Measurements from ENCODE around the gene HNF1B. TPM values are rescaled to one million over a fixed set of nuclear protein-coding genes. Genes with fewer than 3 reads are reported as not detected.

HNF1B gene, protein sequence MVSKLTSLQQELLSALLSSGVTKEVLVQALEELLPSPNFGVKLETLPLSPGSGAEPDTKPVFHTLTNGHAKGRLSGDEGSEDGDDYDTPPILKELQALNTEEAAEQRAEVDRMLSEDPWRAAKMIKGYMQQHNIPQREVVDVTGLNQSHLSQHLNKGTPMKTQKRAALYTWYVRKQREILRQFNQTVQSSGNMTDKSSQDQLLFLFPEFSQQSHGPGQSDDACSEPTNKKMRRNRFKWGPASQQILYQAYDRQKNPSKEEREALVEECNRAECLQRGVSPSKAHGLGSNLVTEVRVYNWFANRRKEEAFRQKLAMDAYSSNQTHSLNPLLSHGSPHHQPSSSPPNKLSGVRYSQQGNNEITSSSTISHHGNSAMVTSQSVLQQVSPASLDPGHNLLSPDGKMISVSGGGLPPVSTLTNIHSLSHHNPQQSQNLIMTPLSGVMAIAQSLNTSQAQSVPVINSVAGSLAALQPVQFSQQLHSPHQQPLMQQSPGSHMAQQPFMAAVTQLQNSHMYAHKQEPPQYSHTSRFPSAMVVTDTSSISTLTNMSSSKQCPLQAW
- total RNA-seq (2014; rRNA removed; shearing (Covaris generic); ENCODE audit: low replicate concordance), result not detected in 2 replicates

GRCh38 chr17:37744961-37745800 is at the start of gene HNF1B:
Gene HNF1B, minus strand, starts transcription at chr17:37745059. Its CDS starts 175 bp downstream, at chr17:37744884.
- no peaks in the 10 kb centered on the region for H3K9me3 ChIP-seq (ENCODE audit: low read length)
- H3K27me3 ChIP-seq (ENCODE audit: low read length), result no peaks in the 10 kb centered on the region

GRCh38 chr17:37792787-37793186 is 47.9 kb upstream of the HNF1B start:
- H3K9me3 ChIP-seq (ENCODE audit: low read length), result no peaks in the 10 kb centered on the region
- DNase-seq, result peak; percentile 24
- H3K4me3 ChIP-seq (ENCODE audit: low read length), result no peak overlapping the region

More at GRCh38 chr17:37744961-37745800, at the start of gene HNF1B:
- peak within 1 kb of the TSS; percentile 54; the same call in 1 of the 2 replicates for H2AFZ ChIP-seq (ENCODE audit: low read length)
- peak within 1 kb of the TSS; percentile 21 for H3K9ac ChIP-seq (ENCODE audit: low read length)
- peak within 1 kb of the TSS; percentile 45 for H3K4me3 ChIP-seq (ENCODE audit: low read length)
- H3K27ac ChIP-seq (ENCODE audit: low read length), result no peak within 1 kb of the TSS
- peak; percentile 55 for DNase-seq
- H3K36me3 ChIP-seq (ENCODE audit: insufficient read depth, low read length), result no peaks in the 10 kb centered on the region
- no peaks in the 10 kb centered on the region for H3K9me2 ChIP-seq (replicated peaks; ENCODE audit: insufficient read depth, low read length)
- no peaks in the 10 kb centered on the region for H3K79me2 ChIP-seq (ENCODE audit: low read length)
- H3K4me1 ChIP-seq (ENCODE audit: low read length), result peaks cover 14% of the 10 kb centered on the region
- no peaks in the 10 kb centered on the region for H4K20me1 ChIP-seq (ENCODE audit: insufficient read depth, low read depth, low read length)
- peak within 1 kb of the TSS; percentile 58 for H3K4me2 ChIP-seq (ENCODE audit: low read depth, low read length, poor library complexity, severe bottlenecking)

GRCh38 chr17:37791447-37792399 is 46.9 kb upstream of the HNF1B start:
- no peak overlapping the region for H3K4me3 ChIP-seq (ENCODE audit: low read length)
- H2AFZ ChIP-seq (ENCODE audit: low read length), result peak overlapping the region; percentile 35; the same call in 1 of the 2 replicates
- H4K20me1 ChIP-seq (ENCODE audit: insufficient read depth, low read depth, low read length), result no peaks in the 10 kb centered on the region
- H3K27ac ChIP-seq (ENCODE audit: low read length), result no peak overlapping the region
- H3K9me2 ChIP-seq (replicated peaks; ENCODE audit: insufficient read depth, low read length), result no peaks in the 10 kb centered on the region
- H3K27me3 ChIP-seq (ENCODE audit: low read length), result no peaks in the 10 kb centered on the region
- no peak overlapping the region for H3K9ac ChIP-seq (ENCODE audit: low read length)
- H3K4me1 ChIP-seq (ENCODE audit: low read length), result peaks cover 23% of the 10 kb centered on the region
- no peaks in the 10 kb centered on the region for H3K9me3 ChIP-seq (ENCODE audit: low read length)
- DNase-seq, result peak; percentile 88
- H3K36me3 ChIP-seq (ENCODE audit: insufficient read depth, low read length), result no peaks in the 10 kb centered on the region
- H3K4me2 ChIP-seq (ENCODE audit: low read depth, low read length, poor library complexity, severe bottlenecking), result no peak overlapping the region
- H3K79me2 ChIP-seq (ENCODE audit: low read length), result no peaks in the 10 kb centered on the region

More at GRCh38 chr17:37792787-37793186, 47.9 kb upstream of the HNF1B start:
- Histone ChIP-seq H3K36me3 (ENCODE audit: insufficient read depth, low read length) (no peaks in the 10 kb centered on the region), H3K79me2 (ENCODE audit: low read length) (no peaks in the 10 kb centered on the region), H2AFZ (ENCODE audit: low read length) (no peak overlapping the region), H3K4me1 (ENCODE audit: low read length) (peaks cover 23% of the 10 kb centered on the region), H3K9me2 (replicated peaks; ENCODE audit: insufficient read depth, low read length) (no peaks in the 10 kb centered on the region), H3K27me3 (ENCODE audit: low read length) (no peaks in the 10 kb centered on the region), H3K4me2 (ENCODE audit: low read depth, low read length, poor library complexity, severe bottlenecking) (no peak overlapping the region), H3K27ac (ENCODE audit: low read length) (no peak overlapping the region), H4K20me1 (ENCODE audit: insufficient read depth, low read depth, low read length) (no peaks in the 10 kb centered on the region), H3K9ac (ENCODE audit: low read length) (no peak overlapping the region)

- no peaks in the 10 kb centered on the region for H3K9me2 ChIP-seq (replicated peaks; ENCODE audit: insufficient read depth, low read length)
- no peaks in the 10 kb centered on the region for H3K9me3 ChIP-seq (ENCODE audit: low read length)
- no peak for DNase-seq
- H2AFZ ChIP-seq (ENCODE audit: low read length), result no peak overlapping the region
- no peaks in the 10 kb centered on the region for H3K27me3 ChIP-seq (ENCODE audit: low read length)
- no peaks in the 10 kb centered on the region for H3K36me3 ChIP-seq (ENCODE audit: insufficient read depth, low read length)
- H3K4me2 ChIP-seq (ENCODE audit: low read depth, low read length, poor library complexity, severe bottlenecking), result no peak overlapping the region
- no peak overlapping the region for H3K27ac ChIP-seq (ENCODE audit: low read length)
- peaks cover 9% of the 10 kb centered on the region for H3K4me1 ChIP-seq (ENCODE audit: low read length)
- no peak overlapping the region for H3K4me3 ChIP-seq (ENCODE audit: low read length)
- no peak overlapping the region for H3K9ac ChIP-seq (ENCODE audit: low read length)
- no peaks in the 10 kb centered on the region for H4K20me1 ChIP-seq (ENCODE audit: insufficient read depth, low read depth, low read length)
- no peaks in the 10 kb centered on the region for H3K79me2 ChIP-seq (ENCODE audit: low read length)
Measured at GRCh38 chr17:37789771-37790541, 45.1 kb upstream of the HNF1B start.

GRCh38 chr17:37789021-37789565 is 44.2 kb upstream of the HNF1B start:
- Histone ChIP-seq H3K4me1 (ENCODE audit: low read length) (peaks cover 3% of the 10 kb centered on the region; the same call in 1 of the 2 replicates), H3K4me3 (ENCODE audit: low read length) (no peak overlapping the region), H3K36me3 (ENCODE audit: insufficient read depth, low read length) (no peaks in the 10 kb centered on the region), H3K27me3 (ENCODE audit: low read length) (no peaks in the 10 kb centered on the region), H3K9me2 (replicated peaks; ENCODE audit: insufficient read depth, low read length) (no peaks in the 10 kb centered on the region), H4K20me1 (ENCODE audit: insufficient read depth, low read depth, low read length) (no peaks in the 10 kb centered on the region), H3K9ac (ENCODE audit: low read length) (no peak overlapping the region), H3K9me3 (ENCODE audit: low read length) (no peaks in the 10 kb centered on the region), H3K79me2 (ENCODE audit: low read length) (no peaks in the 10 kb centered on the region), H2AFZ (ENCODE audit: low read length) (no peak overlapping the region), H3K27ac (ENCODE audit: low read length) (no peak overlapping the region), H3K4me2 (ENCODE audit: low read depth, low read length, poor library complexity, severe bottlenecking) (no peak overlapping the region)
- no peak for DNase-seq

- Histone ChIP-seq H4K20me1 (ENCODE audit: insufficient read depth, low read depth, low read length) (no peaks in the 10 kb centered on the region), H3K4me2 (ENCODE audit: low read depth, low read length, poor library complexity, severe bottlenecking) (no peak overlapping the region), H2AFZ (ENCODE audit: low read length) (no peak overlapping the region), H3K27ac (ENCODE audit: low read length) (no peak overlapping the region), H3K36me3 (ENCODE audit: insufficient read depth, low read length) (no peaks in the 10 kb centered on the region), H3K79me2 (ENCODE audit: low read length) (no peaks in the 10 kb centered on the region), H3K4me3 (ENCODE audit: low read length) (no peak overlapping the region), H3K9ac (ENCODE audit: low read length) (no peak overlapping the region), H3K27me3 (ENCODE audit: low read length) (no peaks in the 10 kb centered on the region), H3K9me2 (replicated peaks; ENCODE audit: insufficient read depth, low read length) (no peaks in the 10 kb centered on the region), H3K9me3 (ENCODE audit: low read length) (no peaks in the 10 kb centered on the region), H3K4me1 (ENCODE audit: low read length) (peaks cover 3% of the 10 kb centered on the region; the same call in 1 of the 2 replicates)
- DNase-seq, result no peak
Measured at GRCh38 chr17:37788526-37788925, 43.7 kb upstream of the HNF1B start.

Measured in Karpas-422 (cell line).